Ascending aorta (tissue), 2 donors: ENCODE results near the gene RAB17. TPM values are rescaled to one million over a fixed set of nuclear protein-coding genes. Genes with fewer than 3 reads are reported as not detected.
A peak's percentile ranks its signal among the peaks of the same experiment; 100 is the strongest.

Experiments used
- DNase-seq, 2 donors: peaks; one replicate each; pipeline ENCODE4 v3.0.0-alpha.2; 2019; ENCODE audit warnings: low spot score in 2 of 2
- H3K27ac ChIP-seq, 2 donors: fragments of 200-600 bp; sonication (generic); one replicate each; pipeline ENCODE4 v1.5.1; 2016 to 2017; ENCODE audit warnings: mild to moderate bottlenecking in 1 of 2
- H3K27me3 ChIP-seq: fragments of 200-600 bp; sonication (generic); one replicate; pipeline ENCODE4 v1.5.1; 2017
- H3K36me3 ChIP-seq, 2 donors: fragments of 200-600 bp; sonication (generic); one replicate each; pipeline ENCODE4 v1.5.1; 2016
- H3K4me1 ChIP-seq, 2 donors: fragments of 200-600 bp; sonication (generic); one replicate each; pipeline ENCODE4 v1.5.1; 2016 to 2017; ENCODE audit warnings: mild to moderate bottlenecking in 1 of 2
- H3K4me3 ChIP-seq, 2 donors: fragments of 200-600 bp; sonication (generic); one replicate each; pipeline ENCODE4 v1.5.1; 2016 to 2017; ENCODE audit warnings: mild to moderate bottlenecking in 1 of 2
- H3K9me3 ChIP-seq, 2 donors: fragments of 200-600 bp; sonication (generic); one replicate each; pipeline ENCODE4 v1.5.1; 2016
- CTCF ChIP-seq, 3 experiments: fragments of 200-600 bp in 2 of 3; fragments of 450-650 bp in 1 of 3; sonication (generic) in 2 of 3; IDR thresholded peaks; one replicate each; pipeline ENCODE4 v1.5.1; 2016 to 2019; ENCODE audit warnings: antibody characterized with exemption in 3 of 3, mild to moderate bottlenecking in 1 of 3, moderate library complexity in 1 of 3
- intact Hi-C: fragments of 100-400 bp; cut with DNase I; formaldehyde crosslinking; loops from one replicate; pipeline ENCODE4 v1.15.1; 2023
- total RNA-seq: library from RNA; depleted of rRNA; stranded (reverse); fragments of >200 nt; gene quantifications from one replicate; pipeline ENCODE4 v1.1.0, GENCODE V29; 2016

RAB17 gene
- total RNA-seq, 1 donor from 2014 or later: 0.32 TPM

GRCh38 chr2:237636578-237636977 lies 46.0 kb upstream of the RAB17 start:
- H3K9me3 ChIP-seq: no peaks in the 10 kb centered on the region
- TF ChIP-seq CTCF (IDR thresholded peaks at IDR 0.05): no peak
- intact Hi-C loops: no loop called here
- no peak overlapping the region for H3K4me3 ChIP-seq
- DNase-seq: peak in 1 of 2 donors; percentile 33
- H3K27ac ChIP-seq: no peak overlapping the region
- peaks cover 14 to 28% of the 10 kb centered on the region in 2 donors for H3K4me1 ChIP-seq
- H3K27me3 ChIP-seq: no peaks in the 10 kb centered on the region
- H3K36me3 ChIP-seq: peaks cover 0 to 7% of the 10 kb centered on the region in 2 donors

GRCh38 chr2:237633061-237633561 lies 42.6 kb upstream of the RAB17 start:
- peak overlapping the region in 1 of 2 donors; percentile 27 for H3K4me3 ChIP-seq

GRCh38 chr2:237631801-237632585 lies 41.5 kb upstream of the RAB17 start:
- TF ChIP-seq CTCF (IDR thresholded peaks at IDR 0.05): no peak
- Histone ChIP-seq H3K4me3 (peak overlapping the region in 1 of 2 donors; percentile 5), H3K9me3 (no peaks in the 10 kb centered on the region), H3K27ac (peak overlapping the region; percentile 84 to 91), H3K4me1 (peaks cover 30 to 58% of the 10 kb centered on the region in 2 donors), H3K27me3 (no peaks in the 10 kb centered on the region), H3K36me3 (no peaks in the 10 kb centered on the region)
- DNase-seq: no peak
- intact Hi-C loops: loop anchor here (2.0 to 5.0 kb wide), 2 partner anchors 31 to 40 kb away; partner anchors contain the start of gene RAB17

More at GRCh38 chr2:237633061-237633561, 42.6 kb upstream of the RAB17 start:
- H3K9me3 ChIP-seq: no peaks in the 10 kb centered on the region
- peaks cover 30 to 56% of the 10 kb centered on the region in 2 donors for H3K4me1 ChIP-seq
- TF ChIP-seq CTCF (IDR thresholded peaks at IDR 0.05): no peak
- no peaks in the 10 kb centered on the region for H3K27me3 ChIP-seq
- H3K36me3 ChIP-seq: no peaks in the 10 kb centered on the region
- peak in 1 of 2 donors; percentile 81 for DNase-seq
- intact Hi-C loops: loop anchor here (2.0 to 5.0 kb wide), 2 partner anchors 30 to 41 kb away; partner anchors contain the start of gene RAB17
- peak overlapping the region; percentile 84 to 91 for H3K27ac ChIP-seq

- Histone ChIP-seq H3K4me1 (peaks cover 30 to 64% of the 10 kb centered on the region in 2 donors), H3K27ac (peak overlapping the region; percentile 84 to 91), H3K4me3 (peak overlapping the region in 1 of 2 donors; percentile 16), H3K36me3 (no peaks in the 10 kb centered on the region), H3K9me3 (no peaks in the 10 kb centered on the region), H3K27me3 (no peaks in the 10 kb centered on the region)
- intact Hi-C loops: loop anchor here (5.0 kb wide), 1 partner anchor 39 kb away; the partner anchor contains the start of gene RAB17
- TF ChIP-seq CTCF (IDR thresholded peaks at IDR 0.05): no peak
- DNase-seq: peak in 1 of 2 donors; percentile 83
Observed at GRCh38 chr2:237631007-237631785, 40.7 kb upstream of the RAB17 start.

GRCh38 chr2:237630216-237631000 lies 39.9 kb upstream of the RAB17 start:
- DNase-seq: no peak
- Histone ChIP-seq H3K36me3 (no peaks in the 10 kb centered on the region), H3K9me3 (no peaks in the 10 kb centered on the region), H3K27ac (peak overlapping the region; percentile 84 to 91), H3K4me1 (peaks cover 30 to 64% of the 10 kb centered on the region in 2 donors), H3K4me3 (peak overlapping the region in 1 of 2 donors; percentile 16), H3K27me3 (no peaks in the 10 kb centered on the region)
- intact Hi-C loops: loop anchor here (5.0 kb wide), 1 partner anchor 38 kb away; the partner anchor contains the start of gene RAB17
- no peak for TF ChIP-seq CTCF (IDR thresholded peaks at IDR 0.05)
